Measurements from ENCODE around the gene BRSK2.
"Not testable (repeated sequence)": the region's sequence is repeated elsewhere in the genome, so short reads cannot be mapped to it uniquely, and the experiment has no call there.

Gene BRSK2

GRCh38 chr11:1502168-1502953, 112.6 kb downstream of the BRSK2 start:
- DNase-seq = no peak

- DNase-seq = no peak
Measured at GRCh38 chr11:1502954-1503707, 113.4 kb downstream of the BRSK2 start.

GRCh38 chr11:1503708-1504104, 114.0 kb downstream of the BRSK2 start:
- DNase-seq = no peak

- no peak for DNase-seq
Measured at GRCh38 chr11:1504138-1504537, 114.4 kb downstream of the BRSK2 start.

GRCh38 chr11:1504581-1505290, 115.0 kb downstream of the BRSK2 start:
- no peak for DNase-seq

GRCh38 chr11:1505480-1505879, 115.7 kb downstream of the BRSK2 start:
- DNase-seq = no peak

GRCh38 chr11:1506981-1507380, 117.2 kb downstream of the BRSK2 start:
- DNase-seq = no peak

- DNase-seq = no peak
Measured at GRCh38 chr11:1507381-1508140, 117.8 kb downstream of the BRSK2 start.

GRCh38 chr11:1508491-1508891, 118.8 kb downstream of the BRSK2 start:
- DNase-seq = no peak

- no peak for DNase-seq
Measured at GRCh38 chr11:1508986-1509385, 119.3 kb downstream of the BRSK2 start.

- no peak for DNase-seq
Measured at GRCh38 chr11:1509626-1510255, 120.0 kb downstream of the BRSK2 start.

GRCh38 chr11:1510351-1510750, 120.6 kb downstream of the BRSK2 start:
- not testable (repeated sequence) for DNase-seq

GRCh38 chr11:1510928-1511327, 121.2 kb downstream of the BRSK2 start:
- no peak for DNase-seq

GRCh38 chr11:1511937-1512496, 122.3 kb downstream of the BRSK2 start:
- DNase-seq = no peak

All from NCI-H1436 treated with DMSO at 0.1 percent for 48 hours (cell line).